ENCODE measurements around the gene GPC6. TPM values are rescaled to one million over a fixed set of nuclear protein-coding genes. Genes with fewer than 3 reads are reported as not detected.

The GPC6 gene
- total RNA-seq, 1 donor from 2014 or later, result 0.96 TPM

GRCh38 chr13:94228763-94229162 is 1002.2 kb downstream of the GPC6 start:
- ATAC-seq, result no peak

- no peak for ATAC-seq
These were observed 1005.7 kb downstream of the GPC6 start for GRCh38 chr13:94232161-94232950.

- ATAC-seq, result no peak
These were observed 1006.3 kb downstream of the GPC6 start for GRCh38 chr13:94232956-94233355.

- ATAC-seq, result peak; percentile 90
These were observed 1006.8 kb downstream of the GPC6 start for GRCh38 chr13:94233401-94233800.

GRCh38 chr13:94233837-94234236 is 1007.2 kb downstream of the GPC6 start:
- ATAC-seq, result no peak

GRCh38 chr13:94234738-94235137 is 1008.1 kb downstream of the GPC6 start:
- no peak for ATAC-seq

GRCh38 chr13:94236132-94236531 is 1009.5 kb downstream of the GPC6 start:
- no peak for ATAC-seq

GRCh38 chr13:94236872-94237271 is 1010.3 kb downstream of the GPC6 start:
- ATAC-seq, result no peak

GRCh38 chr13:94239135-94239534 is 1012.5 kb downstream of the GPC6 start:
- ATAC-seq, result no peak

GRCh38 chr13:94242554-94242953 is 1015.9 kb downstream of the GPC6 start:
- ATAC-seq, result no peak

- no peak for ATAC-seq
These were observed 1016.9 kb downstream of the GPC6 start for GRCh38 chr13:94243551-94243950.

GRCh38 chr13:94246495-94246894 is 1019.9 kb downstream of the GPC6 start:
- no peak for ATAC-seq

- no peak for ATAC-seq
These were observed 1021.3 kb downstream of the GPC6 start for GRCh38 chr13:94247890-94248289.

GRCh38 chr13:94248454-94249228 is 1022.0 kb downstream of the GPC6 start:
- no peak for ATAC-seq

- no peak for ATAC-seq
These were observed 1022.9 kb downstream of the GPC6 start for GRCh38 chr13:94249512-94249911.

- ATAC-seq, result no peak
These were observed 1025.4 kb downstream of the GPC6 start for GRCh38 chr13:94251831-94252608.

GRCh38 chr13:94254737-94255136 is 1028.1 kb downstream of the GPC6 start:
- ATAC-seq, result no peak

GRCh38 chr13:94256721-94257120 is 1030.1 kb downstream of the GPC6 start:
- ATAC-seq, result no peak

- no peak for ATAC-seq
These were observed 1033.4 kb downstream of the GPC6 start for GRCh38 chr13:94259984-94260383.

- no peak for ATAC-seq
These were observed 1034.6 kb downstream of the GPC6 start for GRCh38 chr13:94261163-94261562.

- ATAC-seq, result no peak
These were observed 1036.4 kb downstream of the GPC6 start for GRCh38 chr13:94263038-94263437.

- no peak for ATAC-seq
These were observed 1041.2 kb downstream of the GPC6 start for GRCh38 chr13:94267581-94268366.

Data from esophagus mucosa (tissue), 1 donor.